Trophoblast cell (in vitro differentiated cells and primary cell): Measurements from ENCODE around the gene KCNQ2.

Source experiments
- DNase-seq, 2 donors: peaks; one replicate each; pipeline ENCODE4 v3.0.0-alpha.2; 2016
- H2AFZ ChIP-seq: 2 replicates; pipeline ENCODE4 v1.6.1; 2013; ENCODE audit warnings: low read length, moderate library complexity, mild to moderate bottlenecking; ENCODE audit not compliant: insufficient read depth, poor library complexity
- H2AK5ac ChIP-seq: 2 replicates; pipeline ENCODE4 v1.6.1; 2013; ENCODE audit warnings: mild to moderate bottlenecking, low read length
- H2BK120ac ChIP-seq: 2 replicates; pipeline ENCODE4 v1.6.1; 2013; ENCODE audit warnings: low read length, mild to moderate bottlenecking, moderate library complexity; ENCODE audit not compliant: insufficient read depth, poor library complexity
- H2BK12ac ChIP-seq: 2 replicates; pipeline ENCODE4 v1.6.1; 2013; ENCODE audit warnings: mild to moderate bottlenecking, low read length, moderate library complexity
- H2BK5ac ChIP-seq: 2 replicates; pipeline ENCODE4 v1.6.1; 2013; ENCODE audit warnings: low read length, low read depth, moderate library complexity, mild to moderate bottlenecking; ENCODE audit not compliant: poor library complexity
- H3K14ac ChIP-seq: 2 replicates; pipeline ENCODE4 v1.6.1; 2013; ENCODE audit warnings: mild to moderate bottlenecking, low read length
- H3K18ac ChIP-seq: 2 replicates; pipeline ENCODE4 v1.6.1; 2013; ENCODE audit warnings: mild to moderate bottlenecking, low read length
- H3K23ac ChIP-seq: 2 replicates; pipeline ENCODE4 v1.6.1; 2013; ENCODE audit warnings: low read length
- H3K27ac ChIP-seq: 2 replicates; pipeline ENCODE4 v1.5.1; 2013; ENCODE audit warnings: low read depth, mild to moderate bottlenecking, inconsistent platforms, low read length, moderate library complexity
- H3K27me3 ChIP-seq: 2 replicates; pipeline ENCODE4 v1.6.1; 2013; ENCODE audit warnings: inconsistent platforms, mild to moderate bottlenecking, low read length, moderate library complexity; ENCODE audit not compliant: insufficient read depth
- H3K36me3 ChIP-seq, 2 experiments: 1 replicate in 1 of 2; 2 replicates in 1 of 2; pipeline ENCODE4 v1.6.1; 2013; ENCODE audit warnings: low read length in 2 of 2, mild to moderate bottlenecking in 2 of 2, moderate library complexity in 1 of 2; ENCODE audit not compliant: insufficient read depth in 2 of 2, control insufficient read depth in 1 of 2
- H3K4ac ChIP-seq: 2 replicates; pipeline ENCODE4 v1.6.1; 2013; ENCODE audit warnings: low read depth, mild to moderate bottlenecking, low read length, moderate library complexity
- H3K4me1 ChIP-seq, 2 experiments: 1 replicate in 1 of 2; 2 replicates in 1 of 2; pipeline ENCODE4 v1.6.1; 2013; ENCODE audit warnings: low read length in 2 of 2, mild to moderate bottlenecking in 2 of 2, moderate library complexity in 1 of 2; ENCODE audit not compliant: insufficient read depth in 2 of 2, control insufficient read depth in 1 of 2
- H3K4me2 ChIP-seq: 2 replicates; pipeline ENCODE4 v1.6.1; 2013; ENCODE audit warnings: inconsistent platforms, mild to moderate bottlenecking, low read length, moderate library complexity
- H3K4me3 ChIP-seq: 2 replicates; pipeline ENCODE4 v1.5.1; 2013; ENCODE audit warnings: mild to moderate bottlenecking, low read depth, low read length, inconsistent platforms
- H3K79me1 ChIP-seq: one replicate; pipeline ENCODE4 v1.6.1; 2013; ENCODE audit warnings: low read length
- H3K79me2 ChIP-seq: 2 replicates; pipeline ENCODE4 v1.6.1; 2013; ENCODE audit warnings: low read length, mild to moderate bottlenecking; ENCODE audit not compliant: control insufficient read depth, insufficient read depth, poor library complexity
- H3K9ac ChIP-seq: 2 replicates; pipeline ENCODE4 v1.6.1; 2013; ENCODE audit warnings: mild to moderate bottlenecking, low read length
- H3K9me3 ChIP-seq: 2 replicates; pipeline ENCODE4 v1.6.1; 2013; ENCODE audit warnings: low read depth, mild to moderate bottlenecking, control low read depth, inconsistent platforms, low read length; ENCODE audit not compliant: insufficient read depth
- H4K12ac ChIP-seq: 2 replicates; pipeline ENCODE4 v1.6.1; 2013; ENCODE audit warnings: low read depth, mild to moderate bottlenecking, low read length, moderate library complexity
- H4K8ac ChIP-seq: 2 replicates; pipeline ENCODE4 v1.6.1; 2013; ENCODE audit warnings: low read depth, mild to moderate bottlenecking, low read length, moderate library complexity
- H4K91ac ChIP-seq: one replicate; pipeline ENCODE4 v1.6.1; 2013; ENCODE audit warnings: low read depth, mild to moderate bottlenecking, low read length, moderate library complexity
- WGBS: extraction: QIAGEN DNeasy Blood & Tissue Kit; methylation state at CpG from one replicate; pipeline ENCODE4 v1.1.7; 2013; ENCODE audit warnings: missing lambda C conversion rate; ENCODE audit not compliant: insufficient read length, insufficient coverage; ENCODE audit errors: extremely low coverage; 5-methylcytosine and 5-hydroxymethylcytosine counted together

The KCNQ2 gene

GRCh38 chr20:63488315-63489251 lies 16.1 kb upstream of the KCNQ2 start:
- H3K4me3 ChIP-seq: no peak overlapping the region
- no peak overlapping the region for H2BK120ac ChIP-seq
- no peak overlapping the region for H3K4me2 ChIP-seq
- no peak overlapping the region for H4K12ac ChIP-seq
- peaks cover 9% of the 10 kb centered on the region for H3K9me3 ChIP-seq
- H2AK5ac ChIP-seq: no peak overlapping the region
- H3K23ac ChIP-seq: no peak overlapping the region
- no peak overlapping the region for H4K91ac ChIP-seq
- no peak overlapping the region for H2BK12ac ChIP-seq
- no peak overlapping the region for H2AFZ ChIP-seq
- H3K27ac ChIP-seq: no peak overlapping the region
- H3K9ac ChIP-seq: no peak overlapping the region
- no peaks in the 10 kb centered on the region for H3K79me1 ChIP-seq
- H3K36me3 ChIP-seq: peaks cover 0 to 13% of the 10 kb centered on the region in 2 experiments
- no peak overlapping the region for H2BK5ac ChIP-seq
- peaks cover 16% of the 10 kb centered on the region for H3K27me3 ChIP-seq
- peaks cover 0 to 2% of the 10 kb centered on the region in 2 experiments for H3K4me1 ChIP-seq
- WGBS: no CpG with 5 or more reads among the region's 83 CpGs
- no peak overlapping the region for H3K4ac ChIP-seq
- H3K79me2 ChIP-seq: no peaks in the 10 kb centered on the region
- no peak for DNase-seq
- H3K18ac ChIP-seq: no peak overlapping the region
- H3K14ac ChIP-seq: no peak overlapping the region
- H4K8ac ChIP-seq: no peak overlapping the region

DNA sequence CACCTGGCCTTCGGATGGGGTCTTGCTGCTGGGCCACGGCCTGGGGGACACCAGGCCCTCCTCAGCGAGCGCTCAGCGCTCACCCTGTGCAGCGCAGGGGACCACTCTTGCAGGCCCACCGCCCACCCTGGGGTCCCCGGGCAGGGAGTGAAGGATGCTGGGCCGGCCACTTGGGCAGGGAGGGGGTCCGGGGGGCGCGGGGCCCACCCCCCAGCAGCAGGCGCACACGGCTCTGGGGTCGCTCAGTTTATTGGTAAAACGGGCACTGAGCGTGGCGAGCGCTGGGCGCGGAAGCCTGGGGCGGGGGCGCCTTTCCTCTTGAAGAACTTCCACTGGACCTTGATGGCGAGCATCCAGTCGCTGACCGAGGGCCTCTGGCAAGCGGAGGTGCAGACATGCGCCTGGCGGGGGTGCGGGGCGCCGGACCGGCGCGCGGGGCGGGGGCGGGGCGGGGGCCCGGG lies 15.4 kb upstream of the KCNQ2 start:
- H3K9me3 ChIP-seq: peaks cover 9% of the 10 kb centered on the region
- no peak overlapping the region for H3K4me3 ChIP-seq
- no peak for DNase-seq
- no peak overlapping the region for H2AFZ ChIP-seq
- no peak overlapping the region for H2BK5ac ChIP-seq
- H3K36me3 ChIP-seq: peaks cover 0 to 12% of the 10 kb centered on the region in 2 experiments
- no peak overlapping the region for H3K18ac ChIP-seq
- H4K8ac ChIP-seq: no peak overlapping the region
- no peak overlapping the region for H3K9ac ChIP-seq
- no CpG with 5 or more reads among the region's 40 CpGs for WGBS
- H3K14ac ChIP-seq: no peak overlapping the region
- H3K79me1 ChIP-seq: no peaks in the 10 kb centered on the region
- no peak overlapping the region for H2BK120ac ChIP-seq
- no peaks in the 10 kb centered on the region for H3K79me2 ChIP-seq
- H4K91ac ChIP-seq: no peak overlapping the region
- peaks cover 0 to 2% of the 10 kb centered on the region in 2 experiments for H3K4me1 ChIP-seq
- H3K4me2 ChIP-seq: no peak overlapping the region
- no peak overlapping the region for H3K4ac ChIP-seq
- H3K27me3 ChIP-seq: peaks cover 16% of the 10 kb centered on the region
- no peak overlapping the region for H4K12ac ChIP-seq
- H2BK12ac ChIP-seq: no peak overlapping the region
- H3K27ac ChIP-seq: no peak overlapping the region
- no peak overlapping the region for H2AK5ac ChIP-seq
- H3K23ac ChIP-seq: no peak overlapping the region

GRCh38 chr20:63487116-63487764 lies 14.8 kb upstream of the KCNQ2 start:
- Histone ChIP-seq H3K79me1 (no peaks in the 10 kb centered on the region), H4K12ac (no peak overlapping the region), H3K36me3 (peaks cover 0 to 8% of the 10 kb centered on the region in 2 experiments), H3K18ac (no peak overlapping the region), H3K14ac (no peak overlapping the region), H3K27ac (no peak overlapping the region), H2BK12ac (no peak overlapping the region), H4K8ac (no peak overlapping the region), H3K4me1 (peaks cover 0 to 2% of the 10 kb centered on the region in 2 experiments), H4K91ac (no peak overlapping the region), H3K9me3 (peaks cover 6% of the 10 kb centered on the region), H3K23ac (no peak overlapping the region), H3K9ac (no peak overlapping the region), H2AK5ac (no peak overlapping the region), H2BK5ac (no peak overlapping the region), H2AFZ (no peak overlapping the region), H3K79me2 (no peaks in the 10 kb centered on the region), H3K4ac (no peak overlapping the region), H3K4me3 (peak overlapping the region; percentile 49), H2BK120ac (no peak overlapping the region), H3K27me3 (peaks cover 16% of the 10 kb centered on the region), H3K4me2 (no peak overlapping the region)
- DNase-seq: no peak
- no CpG with 5 or more reads among the region's 14 CpGs for WGBS

- Histone ChIP-seq H3K27ac (no peak overlapping the region), H2BK12ac (no peak overlapping the region), H2AFZ (no peak overlapping the region), H3K9ac (no peak overlapping the region), H2BK5ac (no peak overlapping the region), H3K4ac (no peak overlapping the region), H2AK5ac (no peak overlapping the region), H3K9me3 (peaks cover 4% of the 10 kb centered on the region), H3K4me3 (no peak overlapping the region), H3K36me3 (peaks cover 0 to 2% of the 10 kb centered on the region in 2 experiments), H3K14ac (no peak overlapping the region), H3K79me1 (no peaks in the 10 kb centered on the region), H3K23ac (no peak overlapping the region), H2BK120ac (no peak overlapping the region), H3K4me1 (peaks cover 0 to 2% of the 10 kb centered on the region in 2 experiments), H4K8ac (no peak overlapping the region), H3K18ac (no peak overlapping the region), H3K27me3 (peaks cover 16% of the 10 kb centered on the region), H4K12ac (no peak overlapping the region), H3K79me2 (no peaks in the 10 kb centered on the region), H4K91ac (no peak overlapping the region), H3K4me2 (no peak overlapping the region)
- DNase-seq: no peak
- WGBS: no CpG with 5 or more reads among the region's 17 CpGs
Measured at GRCh38 chr20:63486300-63486855, 13.9 kb upstream of the KCNQ2 start.
